CD4-positive, CD25-positive, alpha-beta regulatory T cell (primary cell): Measurements from ENCODE around the gene COG4. TPM values are rescaled to one million over a fixed set of nuclear protein-coding genes. Genes with fewer than 3 reads are reported as not detected.

Source experiments
- ATAC-seq, 2 donors: fragments of 150-1000 bp; cut with Tn5 transposase; one replicate each; pipeline ENCODE4 v1.10.0; 2021; ENCODE audit warnings: low read depth in 2 of 2, moderate number of reproducible peaks in 2 of 2, moderate library complexity in 1 of 2
- DNase-seq, 3 donors: peaks; one replicate each; pipeline versions ENCODE4 v3.0.0 to v3.0.0-alpha.2; 2012 to 2022; ENCODE audit warnings: mixed read lengths in 1 of 3
- H3K27ac ChIP-seq: one replicate; pipeline ENCODE4 v1.7.0; 2013; ENCODE audit warnings: mild to moderate bottlenecking, low read length; ENCODE audit not compliant: insufficient read depth, poor library complexity, severe bottlenecking
- H3K27me3 ChIP-seq: one replicate; pipeline ENCODE4 v1.7.0; 2013; ENCODE audit warnings: low read length; ENCODE audit not compliant: control insufficient read depth, insufficient read depth
- H3K36me3 ChIP-seq: one replicate; pipeline ENCODE4 v1.7.0; 2013; ENCODE audit warnings: mild to moderate bottlenecking, low read length, moderate library complexity; ENCODE audit not compliant: control insufficient read depth, insufficient read depth
- H3K4me1 ChIP-seq: 2 replicates; pipeline ENCODE4 v1.7.0; 2013; ENCODE audit warnings: mild to moderate bottlenecking, low read length; ENCODE audit not compliant: insufficient read depth, control insufficient read depth, poor library complexity, severe bottlenecking
- H3K4me3 ChIP-seq: one replicate; pipeline ENCODE4 v1.7.0; 2013; ENCODE audit warnings: low read depth, mild to moderate bottlenecking, low read length, moderate library complexity
- H3K9me3 ChIP-seq, 2 experiments: 1 replicate in 1 of 2; 2 replicates in 1 of 2; pipeline ENCODE4 v1.7.0; 2013; ENCODE audit warnings: low read length in 2 of 2, mild to moderate bottlenecking in 1 of 2, moderate library complexity in 1 of 2; ENCODE audit not compliant: control insufficient read depth in 2 of 2
- H3K27ac Mint-ChIP-seq, 3 donors: one replicate each; pipeline ENCODE4 v1.8.0; 2020 to 2022; ENCODE audit warnings: mild to moderate bottlenecking in 3 of 3, mixed read lengths in 3 of 3, moderate library complexity in 2 of 3
- H3K27me3 Mint-ChIP-seq: one replicate; pipeline ENCODE4 v1.8.0; 2022; ENCODE audit warnings: mild to moderate bottlenecking, mixed read lengths
- H3K36me3 Mint-ChIP-seq: one replicate; pipeline ENCODE4 v1.8.0; 2020; ENCODE audit warnings: mixed read lengths
- H3K4me1 Mint-ChIP-seq, 4 donors: one replicate each; pipeline ENCODE4 v1.8.0; 2020 to 2022; ENCODE audit warnings: mixed read lengths in 4 of 4, mild to moderate bottlenecking in 1 of 4
- H3K4me3 Mint-ChIP-seq, 4 donors: one replicate each; pipeline ENCODE4 v1.8.0; 2020 to 2022; ENCODE audit warnings: mild to moderate bottlenecking in 4 of 4, mixed read lengths in 4 of 4, moderate library complexity in 3 of 4
- H3K9me3 Mint-ChIP-seq, 7 donors: one replicate each; pipeline ENCODE4 v1.8.0; 2020 to 2022; ENCODE audit warnings: mixed read lengths in 7 of 7, mild to moderate bottlenecking in 3 of 7, moderate library complexity in 2 of 7
- polyA plus RNA-seq, 4 donors: library from polyadenylated mRNA; unstranded; fragments of 300-500 nt; fragmentation: Illumina TruSeq; gene quantifications; one replicate each; pipeline ENCODE4 v1.2.3, GENCODE V29; 2021
- total RNA-seq: library from RNA; stranded (reverse); gene quantifications from one replicate; pipeline ENCODE4 v1.2.3, GENCODE V29; 2022

The COG4 gene
- total and polyA plus RNA-seq, 5 donors from 2014 or later: 37.5 to 73.2 (median 49.1) TPM

- Mint-ChIP-seq H3K4me1 (peaks cover 4 to 91% (median 62%) of the 10 kb centered on the region in 4 donors), H3K9me3 (no peaks in the 10 kb centered on the region), H3K36me3 (peaks cover 8% of the 10 kb centered on the region), H3K27me3 (no peaks in the 10 kb centered on the region), H3K4me3 (peak overlapping the region in 3 of 4 donors; percentile 11 to 47 (median 28)), H3K27ac (peak overlapping the region; percentile 54 to 94 (median 84))
- DNase-seq (no peak), ATAC-seq (no peak)
- H3K4me1 ChIP-seq: peaks cover 65% of the 10 kb centered on the region
- H3K9me3 ChIP-seq: no peaks in the 10 kb centered on the region
- H3K27me3 ChIP-seq: no peaks in the 10 kb centered on the region
- no peak overlapping the region for H3K4me3 ChIP-seq
- H3K27ac ChIP-seq: no peak overlapping the region
- peaks cover 6% of the 10 kb centered on the region for H3K36me3 ChIP-seq
Measured at GRCh38 chr16:70432723-70433457, 90.5 kb downstream of the COG4 start.

- no peaks in the 10 kb centered on the region for H3K9me3 Mint-ChIP-seq
- H3K4me3 Mint-ChIP-seq: peak overlapping the region in 1 of 4 donors; percentile 28
- no peak overlapping the region for H3K27ac ChIP-seq
- ATAC-seq (no peak), DNase-seq (no peak)
- H3K36me3 ChIP-seq: peaks cover 6% of the 10 kb centered on the region
- no peaks in the 10 kb centered on the region for H3K27me3 Mint-ChIP-seq
- H3K27me3 ChIP-seq: no peaks in the 10 kb centered on the region
- peaks cover 4 to 91% (median 62%) of the 10 kb centered on the region in 4 donors for H3K4me1 Mint-ChIP-seq
- H3K4me3 ChIP-seq: no peak overlapping the region
- H3K27ac Mint-ChIP-seq: peak overlapping the region in 2 of 3 donors; percentile 54 to 94
- peaks cover 63% of the 10 kb centered on the region for H3K4me1 ChIP-seq
- H3K36me3 Mint-ChIP-seq: peaks cover 8% of the 10 kb centered on the region
- no peaks in the 10 kb centered on the region for H3K9me3 ChIP-seq
Measured at GRCh38 chr16:70432356-70432722, 91.0 kb downstream of the COG4 start.

- Histone ChIP-seq H3K4me3 (peak overlapping the region; percentile 59), H3K27me3 (no peaks in the 10 kb centered on the region), H3K9me3 (no peaks in the 10 kb centered on the region), H3K4me1 (peaks cover 53% of the 10 kb centered on the region), H3K27ac (peak overlapping the region; percentile 73), H3K36me3 (peaks cover 6% of the 10 kb centered on the region)
- Mint-ChIP-seq H3K27me3 (no peaks in the 10 kb centered on the region), H3K27ac (peak overlapping the region; percentile 58 to 92 (median 86)), H3K9me3 (no peaks in the 10 kb centered on the region), H3K4me1 (peaks cover 0 to 81% (median 58%) of the 10 kb centered on the region in 4 donors), H3K36me3 (peaks cover 5% of the 10 kb centered on the region), H3K4me3 (peak overlapping the region; percentile 28 to 78 (median 72))
- peak; percentile 40 to 68 (median 47) for DNase-seq
- ATAC-seq: peak; percentile 64 to 68
Measured at GRCh38 chr16:70430667-70431536, 92.5 kb downstream of the COG4 start.

Other genes starting within 250 kb of the COG4 start
- gene AARS1, start 234.0 kb downstream of the COG4 start, total RNA-seq: 25.2 TPM
- 10 to 100 TPM; 29.5 to 34.5 (median 30.5) TPM for gene AARS1, start 234.0 kb downstream of the COG4 start, polyA plus RNA-seq
- gene DDX19B, start 224.4 kb downstream of the COG4 start, total RNA-seq: 47.0 TPM
- 10 to 100 TPM; 51.6 to 62.5 (median 56.8) TPM for gene DDX19B, start 224.4 kb downstream of the COG4 start, polyA plus RNA-seq
- gene DDX19A, start 176.7 kb downstream of the COG4 start, total RNA-seq: 53.7 TPM
- gene DDX19A, start 176.7 kb downstream of the COG4 start, polyA plus RNA-seq: 10 to 100 TPM; 26.3 to 40.5 (median 30.8) TPM
- gene ST3GAL2, start 84.5 kb downstream of the COG4 start, total RNA-seq: 22.1 TPM
- gene ST3GAL2, start 84.5 kb downstream of the COG4 start, polyA plus RNA-seq: 10 to 100 TPM; 10.5 to 17.5 (median 14.6) TPM
- 28.5 TPM for gene FCSK, start 69.0 kb downstream of the COG4 start, total RNA-seq
- 10 to 100 TPM in 1 of 4 donors, 1 to 10 TPM in 3; 5.7 to 11.5 (median 7.7) TPM for gene FCSK, start 69.0 kb downstream of the COG4 start, polyA plus RNA-seq
- gene SF3B3, start 262 bp upstream of the COG4 start, total RNA-seq: 190 TPM
- gene SF3B3, start 262 bp upstream of the COG4 start, polyA plus RNA-seq: 100 to 1,000 TPM; 110 to 165 (median 136) TPM
- gene IL34, start 123.0 kb upstream of the COG4 start, total RNA-seq: not detected
- gene IL34, start 123.0 kb upstream of the COG4 start, polyA plus RNA-seq: not detected
- 2.9 TPM for gene MTSS2, start 162.5 kb upstream of the COG4 start, total RNA-seq
- not detected for gene MTSS2, start 162.5 kb upstream of the COG4 start, polyA plus RNA-seq